GM23338 (cell line): ENCODE results near the gene LOXL3. TPM values are rescaled to one million over a fixed set of nuclear protein-coding genes. Genes with fewer than 3 reads are reported as not detected.

ENCODE experiments used
- ATAC-seq: fragments of 200-7000 bp; cut with Tn5 transposase; 3 replicates; pipeline ENCODE4 v1.9.1; 2020
- DNase-seq: peaks from one replicate; pipeline ENCODE4 v3.0.0-alpha.2; 2015; ENCODE audit warnings: low spot score
- H2AFZ ChIP-seq: fragments of 200-600 bp; sonication (generic); 2 replicates; pipeline ENCODE4 v1.8.0; 2016; ENCODE audit warnings: antibody characterized with exemption, mild to moderate bottlenecking, moderate library complexity
- H3F3A ChIP-seq: fragments of 200-600 bp; sonication (generic); replicated peaks from 2 replicates; pipeline ENCODE4 v1.8.0; 2017; ENCODE audit warnings: antibody characterized with exemption, mixed run types, low read depth
- H3K27ac ChIP-seq: fragments of 200-600 bp; sonication (generic); 2 replicates; pipeline ENCODE4 v1.6.1; 2016; ENCODE audit warnings: low read depth
- H3K27me3 ChIP-seq: fragments of 200-600 bp; sonication (generic); 2 replicates; pipeline ENCODE4 v1.8.0; 2016; ENCODE audit warnings: mild to moderate bottlenecking, mixed run types, moderate library complexity; ENCODE audit not compliant: insufficient read depth
- H3K36me3 ChIP-seq: fragments of 200-600 bp; sonication (generic); 2 replicates; pipeline ENCODE4 v1.8.0; 2016; ENCODE audit warnings: mild to moderate bottlenecking; ENCODE audit not compliant: insufficient read depth
- H3K4me1 ChIP-seq: fragments of 200-600 bp; sonication (generic); 2 replicates; pipeline ENCODE4 v1.8.0; 2016; ENCODE audit warnings: mild to moderate bottlenecking, moderate library complexity; ENCODE audit not compliant: insufficient read depth
- H3K4me2 ChIP-seq: fragments of 200-600 bp; sonication (generic); 2 replicates; pipeline ENCODE4 v1.7.1; 2017; ENCODE audit warnings: mixed run types
- H3K4me3 ChIP-seq: fragments of 200-600 bp; sonication (generic); 2 replicates; pipeline ENCODE4 v1.6.1; 2016; ENCODE audit warnings: mixed run types
- H3K79me2 ChIP-seq: fragments of 200-600 bp; sonication (generic); replicated peaks from 2 replicates; pipeline ENCODE4 v1.8.0; 2017; ENCODE audit warnings: mild to moderate bottlenecking; ENCODE audit not compliant: insufficient read depth
- H3K9me2 ChIP-seq: fragments of 200-600 bp; sonication (generic); 2 replicates; pipeline ENCODE4 v1.8.0; 2017; ENCODE audit not compliant: insufficient read depth
- H4K20me1 ChIP-seq: fragments of 200-600 bp; sonication (generic); replicated peaks from 2 replicates; pipeline ENCODE4 v1.8.0; 2017; ENCODE audit warnings: mild to moderate bottlenecking; ENCODE audit not compliant: insufficient read depth
- H3K27ac Mint-ChIP-seq: 2 replicates; pipeline ENCODE4 v1.8.0; 2020; ENCODE audit warnings: inconsistent platforms, mild to moderate bottlenecking, moderate library complexity, mixed read lengths
- H3K27me3 Mint-ChIP-seq: 3 replicates; pipeline ENCODE4 v1.8.0; 2022; ENCODE audit warnings: low read depth, mild to moderate bottlenecking, moderate library complexity, mixed read lengths, inconsistent platforms; ENCODE audit not compliant: insufficient read depth, poor library complexity
- H3K36me3 Mint-ChIP-seq: 3 replicates; pipeline ENCODE4 v1.8.0; 2021; ENCODE audit warnings: low read depth, mild to moderate bottlenecking, inconsistent platforms, moderate library complexity, mixed read lengths
- H3K4me1 Mint-ChIP-seq: 3 replicates; pipeline ENCODE4 v1.8.0; 2020; ENCODE audit warnings: mild to moderate bottlenecking, inconsistent platforms, mixed read lengths
- H3K4me3 Mint-ChIP-seq: 3 replicates; pipeline ENCODE4 v1.8.0; 2021; ENCODE audit warnings: moderate library complexity, mild to moderate bottlenecking, inconsistent platforms, mixed read lengths
- H3K9me3 Mint-ChIP-seq: 3 replicates; pipeline ENCODE4 v1.8.0; 2020; ENCODE audit warnings: moderate library complexity, mild to moderate bottlenecking, inconsistent platforms, mixed read lengths
- CREB1 ChIP-seq: fragments of 250-450 bp; sonication (Bioruptor Pico); IDR thresholded peaks from 2 replicates; pipeline ENCODE4 v1.5.0; 2020; ENCODE audit warnings: low read depth, mild to moderate bottlenecking, moderate library complexity
- CTCF ChIP-seq, 2 experiments: fragments of 200-600 bp in 1 of 2; sonication (generic) in 1 of 2; conservative IDR thresholded peaks; 2 replicates each; pipeline versions ENCODE4 v1.5.1 to v1.6.1; 2016 to 2017; ENCODE audit warnings: antibody characterized with exemption in 2 of 2, low read depth in 2 of 2, mild to moderate bottlenecking in 2 of 2, moderate library complexity in 1 of 2
- ETS1 ChIP-seq: IDR thresholded peaks from 2 replicates; pipeline ENCODE4 v1.6.1; 2016; ENCODE audit warnings: antibody characterized with exemption
- EZH2 ChIP-seq: fragments of 200-600 bp; sonication (generic); IDR thresholded peaks from one replicate; pipeline ENCODE4 v1.8.0; 2017; ENCODE audit warnings: antibody characterized with exemption, mild to moderate bottlenecking, low read depth; ENCODE audit not compliant: unreplicated experiment
- EZH2phosphoT487 ChIP-seq: fragments of 200-600 bp; sonication (generic); IDR thresholded peaks from one replicate; pipeline ENCODE4 v1.8.1; 2018; ENCODE audit warnings: antibody characterized with exemption; ENCODE audit not compliant: unreplicated experiment
- JUNB ChIP-seq: IDR thresholded peaks from one replicate; pipeline ENCODE4 v1.6.1; 2016; ENCODE audit warnings: antibody characterized with exemption; ENCODE audit not compliant: unreplicated experiment
- NANOG ChIP-seq: IDR thresholded peaks from 2 replicates; pipeline ENCODE4 v1.6.1; 2016; ENCODE audit warnings: antibody characterized with exemption, borderline replicate concordance
- POLR2AphosphoS5 ChIP-seq: IDR thresholded peaks from 2 replicates; pipeline ENCODE4 v1.6.1; 2016; ENCODE audit warnings: antibody characterized with exemption, low read depth
- REST ChIP-seq: IDR thresholded peaks from one replicate; pipeline ENCODE4 v1.6.1; 2018; ENCODE audit warnings: antibody characterized with exemption; ENCODE audit not compliant: unreplicated experiment
- STAT1 ChIP-seq: IDR thresholded peaks from one replicate; pipeline ENCODE4 v1.6.1; 2016; ENCODE audit warnings: antibody characterized with exemption; ENCODE audit not compliant: unreplicated experiment
- ZNF114 ChIP-seq: fragments of 250-450 bp; sonication (Bioruptor Pico); IDR thresholded peaks from 2 replicates; pipeline ENCODE4 v1.5.0; 2020; ENCODE audit warnings: mild to moderate bottlenecking, moderate library complexity
- ZNF331 ChIP-seq: fragments of 250-450 bp; sonication (Bioruptor Pico); IDR thresholded peaks from 2 replicates; pipeline ENCODE4 v1.5.0; 2020; ENCODE audit warnings: low read depth, mild to moderate bottlenecking, moderate library complexity
- ZNF462 ChIP-seq: fragments of 250-450 bp; sonication (Bioruptor Pico); IDR thresholded peaks from 2 replicates; pipeline ENCODE4 v1.5.0; 2020; ENCODE audit warnings: mild to moderate bottlenecking, moderate library complexity
- polyA plus RNA-seq: library from polyadenylated mRNA; unstranded; fragments of >200 nt; fragmentation: Nextera tagmentation; extraction: Ambion mirVana; gene quantifications from 2 replicates; pipeline ENCODE4 v1.2.1, GENCODE V29; 2016
- total RNA-seq: library from RNA; depleted of rRNA; stranded (reverse); fragments of >200 nt; shearing (Covaris generic); gene quantifications from 2 replicates; pipeline ENCODE4 v1.2.3, GENCODE V29; 2014

LOXL3 gene
- total and polyA plus RNA-seq, 2 experiments from 2014 or later = 4.7 to 14.9 TPM

- ATAC-seq (peak; percentile 23), DNase-seq (peak; percentile 57)
- no peak for TF ChIP-seq EZH2phosphoT487
- no peak for TF ChIP-seq ZNF331 (CRISPR knock-in tag)
- no peak for TF ChIP-seq EZH2
- no peak for TF ChIP-seq ETS1
- no peak for TF ChIP-seq CTCF (conservative IDR thresholded peaks at IDR 0.05; ENCODE audit: low read depth in 2 of 2)
- TF ChIP-seq STAT1 = no peak
- no peak for TF ChIP-seq ZNF114 (CRISPR knock-in tag)
- no peak for TF ChIP-seq ZNF462
- TF ChIP-seq REST = no peak
- no peak for TF ChIP-seq JUNB
- TF ChIP-seq POLR2AphosphoS5 = no peak
- TF ChIP-seq CREB1 (CRISPR knock-in tag) = no peak
- no peak for TF ChIP-seq NANOG
- H3K4me2 ChIP-seq = peak overlapping the region; percentile 93
- no peaks in the 10 kb centered on the region for H3K9me2 ChIP-seq
- Mint-ChIP-seq H3K27ac (no peak overlapping the region; the same call in 1 of the 2 replicates), H3K4me1 (peaks cover 19% of the 10 kb centered on the region), H3K36me3 (peaks cover 55% of the 10 kb centered on the region), H3K9me3 (no peaks in the 10 kb centered on the region; the same call in 2 of the 3 replicates), H3K27me3 (peaks cover 18% of the 10 kb centered on the region), H3K4me3 (peak overlapping the region; percentile 100)
- peak overlapping the region; percentile 97 for H2AFZ ChIP-seq
- 0 out of 2 replicates have a peak, but pooled peaks cover 12% of the 10 kb centered on the region for H3F3A ChIP-seq
- peak overlapping the region; percentile 100 for H3K4me3 ChIP-seq
- H4K20me1 ChIP-seq = peaks cover 9% of the 10 kb centered on the region; the same call in 1 of the 2 replicates
- no peak overlapping the region for H3K27ac ChIP-seq
- H3K27me3 ChIP-seq = no peaks in the 10 kb centered on the region
- peaks cover 7% of the 10 kb centered on the region; the same call in 1 of the 2 replicates for H3K4me1 ChIP-seq
- peaks cover 18% of the 10 kb centered on the region for H3K79me2 ChIP-seq
- peaks cover 11% of the 10 kb centered on the region for H3K36me3 ChIP-seq
Observed at GRCh38 chr2:74530239-74531187, 23.2 kb downstream of the LOXL3 start.
